WI38 (cell line): ENCODE data around the gene BASP1.

Experiments
- H3K4me3 ChIP-seq: 2 replicates; pipeline ENCODE4 v1.5.1; 2011; ENCODE audit warnings: low read depth, mild to moderate bottlenecking, control low read depth, low read length
- CTCF ChIP-seq: IDR thresholded peaks from 2 replicates; pipeline ENCODE4 v1.5.1; 2012; ENCODE audit warnings: low read depth, mild to moderate bottlenecking, control low read depth, low read length

BASP1 gene

GRCh38 chr5:17325770-17326599, 108.6 kb downstream of the BASP1 start:
- H3K4me3 ChIP-seq = no peak overlapping the region
- no peak for TF ChIP-seq CTCF
